HL-60/S4 treated with retinoic acid at 250 ng/mL for 4 days and 3 days (cell line): Measurements from ENCODE around the gene CES5A.
"Not testable (repeated sequence)": the region's sequence is repeated elsewhere in the genome, so short reads cannot be mapped to it uniquely, and the experiment has no call there.

Experiments used
- in situ Hi-C: fragments of 300-500 bp; cut with MboI; formaldehyde crosslinking; loops from 2 replicates; pipeline ENCODE4 v1.7.0; 2022; ENCODE audit warnings: low sequenced_read_pairs

CES5A gene

DNA sequence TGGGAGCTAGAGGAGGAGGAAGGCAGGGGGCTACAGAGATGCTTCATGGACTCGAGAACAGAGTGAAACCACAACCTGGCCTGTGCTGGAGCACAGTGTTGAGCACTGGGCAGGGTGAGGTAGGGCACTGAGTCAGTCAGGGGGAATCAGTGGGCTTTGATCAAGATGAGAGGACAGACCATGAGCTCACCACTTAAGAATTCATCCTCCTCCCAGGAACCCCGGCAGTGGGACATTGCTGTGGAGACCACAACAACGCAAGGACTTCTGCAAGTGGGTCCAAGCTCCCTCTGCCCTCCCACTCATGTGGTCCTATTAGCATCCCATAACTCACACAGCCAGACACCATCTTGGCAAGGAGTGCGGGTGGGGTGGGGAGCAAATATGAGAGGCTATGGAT, 1.7 kb upstream of the CES5A start:
- in situ Hi-C loops = no loop called here

DNA sequence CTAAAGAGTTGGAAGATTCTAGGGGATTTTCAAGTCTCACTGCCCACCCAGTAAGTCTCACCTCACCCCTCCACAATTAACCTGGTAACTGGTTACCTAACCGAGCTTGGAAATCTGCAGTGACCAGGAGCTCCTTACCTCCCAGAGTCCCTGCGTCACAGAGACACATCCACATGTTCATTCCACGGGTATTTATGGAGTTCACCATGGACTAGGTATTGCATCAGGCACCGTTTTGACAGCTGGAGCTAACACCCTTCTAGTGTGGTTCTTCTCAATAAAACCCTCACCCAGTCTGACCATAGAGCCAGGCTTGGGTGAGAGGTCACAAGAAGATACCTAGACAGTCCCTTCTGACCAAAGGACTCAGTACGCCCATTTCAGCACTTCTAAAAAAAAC, 2.1 kb downstream of the CES5A start:
- in situ Hi-C loops = no loop called here

- in situ Hi-C loops = no loop called here
Observed at GRCh38 chr16:55872130-55872529, 3.0 kb downstream of the CES5A start.

GRCh38 chr16:55871411-55872038, 3.6 kb downstream of the CES5A start:
- in situ Hi-C loops = no loop called here

DNA sequence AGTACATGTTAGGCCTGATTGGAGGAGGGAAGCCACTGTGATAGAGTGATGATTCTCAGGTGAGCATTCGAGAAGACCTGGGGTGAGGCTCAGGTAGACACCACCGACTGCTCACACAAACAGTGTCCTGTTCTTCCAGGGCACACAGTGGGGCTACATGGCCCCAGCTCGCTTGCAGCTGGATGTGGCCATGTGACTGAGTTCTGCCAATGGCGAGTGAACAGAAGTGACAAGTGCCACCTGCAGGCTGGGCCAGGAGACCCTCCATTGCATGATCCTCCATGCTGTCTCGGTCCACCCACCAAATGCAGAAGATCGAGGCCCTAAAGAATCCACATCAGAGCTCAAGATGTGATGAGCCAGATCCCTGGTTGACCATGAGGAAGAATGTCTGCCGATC, 6.2 kb downstream of the CES5A start:
- in situ Hi-C loops = no loop called here

DNA sequence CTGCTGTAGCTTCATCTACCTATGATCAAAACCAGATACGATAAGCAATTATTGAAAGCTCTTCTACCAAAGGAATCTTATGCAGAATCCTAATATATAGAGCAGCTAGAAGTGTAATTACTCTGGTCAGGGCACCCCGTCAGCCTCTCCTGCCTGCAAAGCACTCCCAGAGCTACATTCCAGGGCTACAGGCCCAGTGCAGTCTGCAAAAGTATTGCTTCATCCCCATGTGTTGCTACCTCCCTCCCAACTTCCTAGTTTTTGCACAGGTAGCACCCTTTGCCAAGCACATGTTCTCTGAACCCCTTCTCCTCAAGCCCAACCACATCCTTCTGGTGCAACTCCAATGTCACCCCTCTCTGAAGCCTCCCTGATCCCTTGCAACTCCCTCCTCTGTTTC, 7.0 kb downstream of the CES5A start:
- in situ Hi-C loops = no loop called here

DNA sequence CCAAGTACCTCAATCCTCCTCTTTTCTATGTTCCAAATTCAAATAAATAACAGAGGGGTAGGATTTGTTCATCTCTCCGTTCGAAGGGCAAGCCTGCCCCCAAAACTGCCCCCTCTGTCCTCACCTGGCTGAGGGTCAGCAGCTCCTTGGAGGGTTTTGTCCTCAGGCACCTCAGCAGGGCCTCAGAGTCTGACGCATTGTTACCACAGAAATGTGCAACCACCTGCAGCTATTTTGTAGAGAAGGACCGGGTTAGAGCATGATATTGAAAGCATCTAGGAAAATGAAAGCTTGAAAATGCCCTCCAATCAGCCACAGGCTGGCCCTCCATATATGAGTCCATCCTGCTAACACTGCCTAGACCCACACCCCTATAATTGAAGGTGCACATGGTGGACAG, 13.9 kb downstream of the CES5A start:
- in situ Hi-C loops = no loop called here

DNA sequence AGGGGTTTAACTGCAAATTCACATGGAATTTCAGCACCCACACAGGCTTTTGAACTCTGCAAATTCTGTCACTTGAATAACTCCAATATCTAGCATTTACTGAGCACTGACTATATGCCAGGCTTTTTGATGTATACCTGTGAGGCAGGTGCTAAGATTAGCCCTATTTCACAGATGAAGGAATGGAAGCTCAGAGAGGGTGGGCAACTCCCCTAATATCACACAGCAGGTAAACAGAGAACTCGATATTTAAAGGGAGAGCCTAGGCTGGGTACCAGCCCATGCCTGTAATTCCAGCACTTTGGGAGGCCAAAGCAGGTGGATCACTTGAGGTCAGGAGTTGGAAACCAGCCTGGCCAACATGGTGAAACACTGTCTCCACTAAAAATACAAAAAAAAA, 17.5 kb downstream of the CES5A start:
- in situ Hi-C loops = not testable (repeated sequence)

DNA sequence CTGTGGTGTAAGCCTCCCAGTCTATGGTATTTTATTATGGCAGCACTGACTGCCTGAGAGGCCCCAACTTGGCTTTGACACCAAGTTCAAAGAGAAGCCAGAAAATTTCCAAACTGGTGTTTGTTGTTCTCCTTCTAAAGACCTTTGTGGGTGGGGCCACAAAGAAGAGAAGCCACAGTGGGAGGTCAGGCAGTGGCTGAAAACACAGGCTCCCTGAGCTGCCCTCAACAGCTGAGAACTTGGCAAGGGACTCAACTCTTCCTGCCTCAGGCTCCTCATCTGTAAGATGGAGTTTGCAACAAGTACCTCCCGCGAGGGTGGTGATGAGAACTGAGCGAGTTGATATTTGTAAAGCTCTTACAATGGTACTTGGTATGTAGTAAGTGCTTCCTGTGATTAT, 18.2 kb downstream of the CES5A start:
- in situ Hi-C loops = no loop called here

- in situ Hi-C loops = no loop called here
Observed at GRCh38 chr16:55853114-55853513, 22.1 kb downstream of the CES5A start.

GRCh38 chr16:55849536-55849935, 25.6 kb downstream of the CES5A start:
- in situ Hi-C loops = loop anchor here (10.0 kb wide), 2 partner anchors 135 to 385 kb away; no protein-coding TSS in a partner anchor

GRCh38 chr16:55846598-55847346, 28.4 kb downstream of the CES5A start:
- in situ Hi-C loops = loop anchor here (10.0 kb wide), 2 partner anchors 132 to 382 kb away; no protein-coding TSS in a partner anchor

DNA sequence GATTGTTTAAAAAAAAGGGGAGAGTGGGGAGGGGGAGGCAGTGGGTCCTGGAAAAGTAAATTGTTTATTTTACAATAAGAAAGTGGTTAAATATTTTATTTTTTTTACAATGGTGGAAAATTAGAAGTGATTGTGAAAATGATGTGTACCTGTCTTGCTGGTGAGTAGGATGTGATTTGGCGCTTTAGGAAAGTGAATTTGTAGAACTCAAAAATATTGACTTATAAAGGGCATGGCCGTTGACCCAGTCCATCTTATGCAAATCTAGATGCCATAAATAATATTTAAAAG, 32.1 kb downstream of the CES5A start:
- in situ Hi-C loops = loop anchor here (10.0 kb wide), 2 partner anchors 128 to 378 kb away; no protein-coding TSS in a partner anchor

DNA sequence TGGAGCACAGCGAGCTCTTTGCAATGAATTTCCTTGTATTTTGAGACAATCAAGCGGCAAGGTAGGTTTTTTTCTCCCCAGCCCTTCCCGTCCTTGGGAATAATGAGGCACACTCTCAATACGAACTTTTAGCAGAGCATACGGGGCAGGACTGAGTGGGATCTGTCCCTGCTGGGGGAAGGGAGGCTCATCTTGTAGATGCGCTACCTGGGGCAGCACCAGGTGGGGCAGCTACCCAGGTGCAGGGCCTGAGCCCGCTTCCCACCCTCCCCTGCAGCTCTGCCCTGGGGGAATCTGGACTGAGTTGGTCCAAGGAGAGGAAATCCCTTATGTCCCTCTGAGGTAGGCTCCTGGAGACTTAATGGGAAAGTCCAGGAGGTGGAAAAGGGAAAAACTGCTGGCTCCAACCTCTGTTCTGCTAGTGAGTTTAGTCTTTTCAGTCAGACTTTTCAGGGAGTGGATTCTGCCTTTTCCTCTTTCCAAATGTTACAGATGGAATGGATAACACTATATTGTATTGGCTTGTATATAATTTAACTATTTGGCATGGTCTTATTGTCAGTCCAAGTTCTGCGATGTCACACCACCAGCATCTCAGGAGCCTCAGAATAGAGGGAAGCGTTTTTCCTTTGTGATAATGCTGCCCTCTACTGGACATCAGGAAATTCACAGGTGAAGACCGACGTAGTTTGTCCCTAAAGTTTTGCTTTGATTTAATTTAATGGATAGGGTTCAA, 32.6 kb downstream of the CES5A start:
- in situ Hi-C loops = loop anchor here (10.0 kb wide), 2 partner anchors 128 to 378 kb away; no protein-coding TSS in a partner anchor

- in situ Hi-C loops = loop anchor here (10.0 kb wide), 1 partner anchor 74 kb away; no protein-coding TSS in a partner anchor
Observed at GRCh38 chr16:55839115-55839514, 36.1 kb downstream of the CES5A start.

DNA sequence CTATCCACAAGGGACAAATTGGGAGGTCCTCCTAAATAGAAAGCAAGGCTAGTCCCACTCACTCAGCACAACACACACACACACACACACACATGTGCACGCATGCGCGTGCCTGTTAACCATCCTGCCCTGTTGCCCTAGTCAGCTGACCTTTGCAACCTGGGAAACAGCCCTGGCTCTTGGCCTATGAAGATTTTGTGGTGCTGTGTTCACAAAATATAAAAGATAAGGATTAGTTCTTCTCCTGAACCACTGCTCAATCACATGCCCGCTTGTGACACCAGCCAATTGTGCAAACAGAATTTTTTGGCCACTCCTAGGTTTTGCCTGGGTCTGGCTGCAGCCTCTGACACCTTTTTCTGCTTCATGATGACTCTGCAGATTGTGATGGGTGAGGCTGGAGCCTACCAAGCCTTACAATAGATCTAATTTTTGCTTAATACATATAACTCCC, 39.0 kb downstream of the CES5A start:
- in situ Hi-C loops = loop anchor here (10.0 kb wide), 1 partner anchor 71 kb away; no protein-coding TSS in a partner anchor

DNA sequence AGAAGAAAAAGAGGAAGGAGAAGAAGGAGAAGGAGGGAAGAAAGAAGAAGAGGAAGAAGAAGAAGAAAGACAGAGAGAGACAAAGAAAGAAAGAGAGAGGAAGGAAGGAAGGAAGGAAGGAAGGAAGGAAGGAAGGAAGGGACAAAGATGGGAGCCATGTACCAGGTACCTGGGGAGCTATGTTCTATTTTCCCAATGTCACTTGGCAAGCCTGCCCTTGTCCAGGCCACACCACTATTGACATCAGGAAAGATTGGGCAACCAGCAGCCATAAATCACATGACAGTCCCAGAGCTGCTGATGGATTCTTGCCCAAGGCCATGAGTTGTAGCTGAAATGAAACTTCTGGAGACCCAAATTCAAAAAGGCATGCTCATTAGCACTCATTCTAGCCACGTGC, 39.6 kb downstream of the CES5A start:
- in situ Hi-C loops = loop anchor here (10.0 kb wide), 1 partner anchor 71 kb away; no protein-coding TSS in a partner anchor

GRCh38 chr16:55835173-55835572, 40.0 kb downstream of the CES5A start:
- in situ Hi-C loops = loop anchor here (10.0 kb wide), 1 partner anchor 70 kb away; no protein-coding TSS in a partner anchor

DNA sequence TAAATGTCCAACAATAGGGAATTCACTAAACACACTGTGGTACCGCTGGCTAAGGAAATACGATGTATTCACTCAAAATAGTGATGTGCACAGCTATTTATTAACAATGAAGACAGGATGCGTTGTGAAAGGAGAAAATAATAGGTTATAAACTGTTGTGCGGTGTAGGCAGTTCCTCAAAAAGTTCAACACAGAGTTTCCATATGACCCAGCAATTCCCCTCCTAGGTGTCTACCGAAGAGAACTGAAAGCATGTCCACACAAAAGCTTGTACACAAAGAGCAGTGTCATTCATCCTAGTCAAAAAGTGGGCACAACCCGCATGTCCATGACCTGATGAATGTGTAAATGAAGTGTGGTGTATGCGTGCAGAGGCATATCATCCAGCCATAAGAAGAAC, 41.1 kb downstream of the CES5A start:
- in situ Hi-C loops = loop anchor here (10.0 kb wide), 1 partner anchor 69 kb away; no protein-coding TSS in a partner anchor

- in situ Hi-C loops = loop anchor here (10.0 kb wide), 1 partner anchor 68 kb away; no protein-coding TSS in a partner anchor
Observed at GRCh38 chr16:55832773-55833691, 42.1 kb downstream of the CES5A start, which contains the start of gene CES1. CES1 (minus strand) TSS chr16:55833096; CDS start chr16:55833055, 41 bp downstream.
